GM23338 (cell line): ENCODE measurements around the gene ZIC5. TPM values are rescaled to one million over a fixed set of nuclear protein-coding genes. Genes with fewer than 3 reads are reported as not detected.

ENCODE experiments used
- ATAC-seq: fragments of 200-7000 bp; cut with Tn5 transposase; 3 replicates; pipeline ENCODE4 v1.9.1; 2020
- DNase-seq: peaks from one replicate; pipeline ENCODE4 v3.0.0-alpha.2; 2015; ENCODE audit warnings: low spot score
- H2AFZ ChIP-seq: fragments of 200-600 bp; sonication (generic); 2 replicates; pipeline ENCODE4 v1.8.0; 2016; ENCODE audit warnings: antibody characterized with exemption, mild to moderate bottlenecking, moderate library complexity
- H3F3A ChIP-seq: fragments of 200-600 bp; sonication (generic); replicated peaks from 2 replicates; pipeline ENCODE4 v1.8.0; 2017; ENCODE audit warnings: antibody characterized with exemption, mixed run types, low read depth
- H3K27ac ChIP-seq: fragments of 200-600 bp; sonication (generic); 2 replicates; pipeline ENCODE4 v1.6.1; 2016; ENCODE audit warnings: low read depth
- H3K27me3 ChIP-seq: fragments of 200-600 bp; sonication (generic); 2 replicates; pipeline ENCODE4 v1.8.0; 2016; ENCODE audit warnings: mild to moderate bottlenecking, mixed run types, moderate library complexity; ENCODE audit not compliant: insufficient read depth
- H3K36me3 ChIP-seq: fragments of 200-600 bp; sonication (generic); 2 replicates; pipeline ENCODE4 v1.8.0; 2016; ENCODE audit warnings: mild to moderate bottlenecking; ENCODE audit not compliant: insufficient read depth
- H3K4me1 ChIP-seq: fragments of 200-600 bp; sonication (generic); 2 replicates; pipeline ENCODE4 v1.8.0; 2016; ENCODE audit warnings: mild to moderate bottlenecking, moderate library complexity; ENCODE audit not compliant: insufficient read depth
- H3K4me2 ChIP-seq: fragments of 200-600 bp; sonication (generic); 2 replicates; pipeline ENCODE4 v1.7.1; 2017; ENCODE audit warnings: mixed run types
- H3K4me3 ChIP-seq: fragments of 200-600 bp; sonication (generic); 2 replicates; pipeline ENCODE4 v1.6.1; 2016; ENCODE audit warnings: mixed run types
- H3K79me2 ChIP-seq: fragments of 200-600 bp; sonication (generic); replicated peaks from 2 replicates; pipeline ENCODE4 v1.8.0; 2017; ENCODE audit warnings: mild to moderate bottlenecking; ENCODE audit not compliant: insufficient read depth
- H3K9me2 ChIP-seq: fragments of 200-600 bp; sonication (generic); 2 replicates; pipeline ENCODE4 v1.8.0; 2017; ENCODE audit not compliant: insufficient read depth
- H4K20me1 ChIP-seq: fragments of 200-600 bp; sonication (generic); replicated peaks from 2 replicates; pipeline ENCODE4 v1.8.0; 2017; ENCODE audit warnings: mild to moderate bottlenecking; ENCODE audit not compliant: insufficient read depth
- H3K27ac Mint-ChIP-seq: 2 replicates; pipeline ENCODE4 v1.8.0; 2020; ENCODE audit warnings: inconsistent platforms, mild to moderate bottlenecking, moderate library complexity, mixed read lengths
- H3K27me3 Mint-ChIP-seq: 3 replicates; pipeline ENCODE4 v1.8.0; 2022; ENCODE audit warnings: low read depth, mild to moderate bottlenecking, moderate library complexity, mixed read lengths, inconsistent platforms; ENCODE audit not compliant: insufficient read depth, poor library complexity
- H3K36me3 Mint-ChIP-seq: 3 replicates; pipeline ENCODE4 v1.8.0; 2021; ENCODE audit warnings: low read depth, mild to moderate bottlenecking, inconsistent platforms, moderate library complexity, mixed read lengths
- H3K4me1 Mint-ChIP-seq: 3 replicates; pipeline ENCODE4 v1.8.0; 2020; ENCODE audit warnings: mild to moderate bottlenecking, inconsistent platforms, mixed read lengths
- H3K4me3 Mint-ChIP-seq: 3 replicates; pipeline ENCODE4 v1.8.0; 2021; ENCODE audit warnings: moderate library complexity, mild to moderate bottlenecking, inconsistent platforms, mixed read lengths
- H3K9me3 Mint-ChIP-seq: 3 replicates; pipeline ENCODE4 v1.8.0; 2020; ENCODE audit warnings: moderate library complexity, mild to moderate bottlenecking, inconsistent platforms, mixed read lengths
- CREB1 ChIP-seq: fragments of 250-450 bp; sonication (Bioruptor Pico); IDR thresholded peaks from 2 replicates; pipeline ENCODE4 v1.5.0; 2020; ENCODE audit warnings: low read depth, mild to moderate bottlenecking, moderate library complexity
- EZH2 ChIP-seq: fragments of 200-600 bp; sonication (generic); IDR thresholded peaks from one replicate; pipeline ENCODE4 v1.8.0; 2017; ENCODE audit warnings: antibody characterized with exemption, mild to moderate bottlenecking, low read depth; ENCODE audit not compliant: unreplicated experiment
- EZH2phosphoT487 ChIP-seq: fragments of 200-600 bp; sonication (generic); IDR thresholded peaks from one replicate; pipeline ENCODE4 v1.8.1; 2018; ENCODE audit warnings: antibody characterized with exemption; ENCODE audit not compliant: unreplicated experiment
- JUNB ChIP-seq: IDR thresholded peaks from one replicate; pipeline ENCODE4 v1.6.1; 2016; ENCODE audit warnings: antibody characterized with exemption; ENCODE audit not compliant: unreplicated experiment
- NANOG ChIP-seq: IDR thresholded peaks from 2 replicates; pipeline ENCODE4 v1.6.1; 2016; ENCODE audit warnings: antibody characterized with exemption, borderline replicate concordance
- POLR2AphosphoS5 ChIP-seq: IDR thresholded peaks from 2 replicates; pipeline ENCODE4 v1.6.1; 2016; ENCODE audit warnings: antibody characterized with exemption, low read depth
- STAT1 ChIP-seq: IDR thresholded peaks from one replicate; pipeline ENCODE4 v1.6.1; 2016; ENCODE audit warnings: antibody characterized with exemption; ENCODE audit not compliant: unreplicated experiment
- ZNF114 ChIP-seq: fragments of 250-450 bp; sonication (Bioruptor Pico); IDR thresholded peaks from 2 replicates; pipeline ENCODE4 v1.5.0; 2020; ENCODE audit warnings: mild to moderate bottlenecking, moderate library complexity
- ZNF331 ChIP-seq: fragments of 250-450 bp; sonication (Bioruptor Pico); IDR thresholded peaks from 2 replicates; pipeline ENCODE4 v1.5.0; 2020; ENCODE audit warnings: low read depth, mild to moderate bottlenecking, moderate library complexity
- polyA plus RNA-seq: library from polyadenylated mRNA; unstranded; fragments of >200 nt; fragmentation: Nextera tagmentation; extraction: Ambion mirVana; gene quantifications from 2 replicates; pipeline ENCODE4 v1.2.1, GENCODE V29; 2016
- total RNA-seq: library from RNA; depleted of rRNA; stranded (reverse); fragments of >200 nt; shearing (Covaris generic); gene quantifications from 2 replicates; pipeline ENCODE4 v1.2.3, GENCODE V29; 2014
- TF ChIP-seq, protein P1 (sequence below): fragments of 250-450 bp; sonication (Bioruptor Pico); IDR thresholded peaks from 2 replicates; pipeline ENCODE4 v1.5.0; 2020; ENCODE audit warnings: mild to moderate bottlenecking, moderate library complexity
- TF ChIP-seq, protein P2 (sequence below): IDR thresholded peaks from 2 replicates; pipeline ENCODE4 v1.6.1; 2016; ENCODE audit warnings: antibody characterized with exemption
- TF ChIP-seq, protein P3 (sequence below): IDR thresholded peaks from one replicate; pipeline ENCODE4 v1.6.1; 2018; ENCODE audit warnings: antibody characterized with exemption; ENCODE audit not compliant: unreplicated experiment
- TF ChIP-seq, protein P4 (sequence below), 2 experiments: fragments of 200-600 bp in 1 of 2; sonication (generic) in 1 of 2; conservative IDR thresholded peaks; 2 replicates each; pipeline versions ENCODE4 v1.5.1 to v1.6.1; 2016 to 2017; ENCODE audit warnings: antibody characterized with exemption in 2 of 2, low read depth in 2 of 2, mild to moderate bottlenecking in 2 of 2, moderate library complexity in 1 of 2

The ZIC5 gene
- total and polyA plus RNA-seq, 2 experiments from 2014 or later, result 14.1 to 28.0 TPM

DNA sequence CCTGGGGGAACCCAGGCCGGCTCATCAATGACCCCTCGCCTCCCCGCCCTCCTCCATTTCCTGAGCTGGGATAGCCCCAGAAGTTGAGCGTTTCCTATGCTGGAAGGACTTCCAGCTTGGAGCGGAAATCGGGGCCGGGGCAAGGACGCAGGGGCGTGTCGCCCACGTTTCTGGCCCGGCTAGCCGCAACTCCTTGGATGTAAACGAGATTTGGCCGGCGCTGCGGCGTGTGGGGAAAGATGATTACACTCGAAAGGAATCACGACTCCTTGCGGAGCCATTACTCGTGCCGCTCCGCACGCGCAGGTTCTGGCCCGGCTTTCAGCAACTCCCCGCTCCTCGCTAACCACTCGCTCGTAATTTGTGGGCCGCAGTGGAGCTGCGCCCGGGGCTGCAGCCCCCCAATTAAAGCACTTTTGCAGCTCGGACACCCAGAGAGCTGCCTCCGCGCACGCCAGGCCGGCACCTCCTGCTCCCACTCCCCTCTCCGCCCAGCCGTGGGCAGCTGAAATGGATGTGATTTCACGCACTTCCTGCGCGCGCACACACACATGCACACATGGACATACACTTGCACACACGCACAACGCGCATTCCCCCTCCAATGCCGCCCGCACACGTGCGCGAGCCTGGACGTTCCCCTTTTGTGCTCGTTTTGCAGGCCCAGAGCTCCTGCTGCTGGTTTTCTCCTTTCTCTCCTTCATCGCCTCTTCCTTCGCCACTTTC, 15.7 kb downstream of the ZIC5 start:
- Mint-ChIP-seq H3K4me1 (peaks cover 40% of the 10 kb centered on the region), H3K27ac (no peak overlapping the region), H3K4me3 (peak overlapping the region; percentile 87), H3K9me3 (no peaks in the 10 kb centered on the region; the same call in 2 of the 3 replicates), H3K27me3 (peaks cover 77% of the 10 kb centered on the region), H3K36me3 (no peaks in the 10 kb centered on the region; the same call in 2 of the 3 replicates)
- H3K79me2 ChIP-seq, result no peaks in the 10 kb centered on the region
- H2AFZ ChIP-seq, result peak overlapping the region; percentile 98
- H3K36me3 ChIP-seq, result no peaks in the 10 kb centered on the region
- H3K4me2 ChIP-seq, result peak overlapping the region; percentile 98
- no peaks in the 10 kb centered on the region for H4K20me1 ChIP-seq
- no peak overlapping the region for H3K27ac ChIP-seq
- no peaks in the 10 kb centered on the region for H3K9me2 ChIP-seq
- H3K27me3 ChIP-seq, result peaks cover 79% of the 10 kb centered on the region
- TF ChIP-seq EZH2 (peak; percentile 73), EZH2phosphoT487 (peak; percentile 23), ZNF331 (CRISPR knock-in tag) (no peak), CREB1 (CRISPR knock-in tag) (no peak), ZNF114 (CRISPR knock-in tag) (no peak), STAT1 (no peak), NANOG (no peak), JUNB (no peak), POLR2AphosphoS5 (no peak)
- TF ChIP-seq, protein P1, sequence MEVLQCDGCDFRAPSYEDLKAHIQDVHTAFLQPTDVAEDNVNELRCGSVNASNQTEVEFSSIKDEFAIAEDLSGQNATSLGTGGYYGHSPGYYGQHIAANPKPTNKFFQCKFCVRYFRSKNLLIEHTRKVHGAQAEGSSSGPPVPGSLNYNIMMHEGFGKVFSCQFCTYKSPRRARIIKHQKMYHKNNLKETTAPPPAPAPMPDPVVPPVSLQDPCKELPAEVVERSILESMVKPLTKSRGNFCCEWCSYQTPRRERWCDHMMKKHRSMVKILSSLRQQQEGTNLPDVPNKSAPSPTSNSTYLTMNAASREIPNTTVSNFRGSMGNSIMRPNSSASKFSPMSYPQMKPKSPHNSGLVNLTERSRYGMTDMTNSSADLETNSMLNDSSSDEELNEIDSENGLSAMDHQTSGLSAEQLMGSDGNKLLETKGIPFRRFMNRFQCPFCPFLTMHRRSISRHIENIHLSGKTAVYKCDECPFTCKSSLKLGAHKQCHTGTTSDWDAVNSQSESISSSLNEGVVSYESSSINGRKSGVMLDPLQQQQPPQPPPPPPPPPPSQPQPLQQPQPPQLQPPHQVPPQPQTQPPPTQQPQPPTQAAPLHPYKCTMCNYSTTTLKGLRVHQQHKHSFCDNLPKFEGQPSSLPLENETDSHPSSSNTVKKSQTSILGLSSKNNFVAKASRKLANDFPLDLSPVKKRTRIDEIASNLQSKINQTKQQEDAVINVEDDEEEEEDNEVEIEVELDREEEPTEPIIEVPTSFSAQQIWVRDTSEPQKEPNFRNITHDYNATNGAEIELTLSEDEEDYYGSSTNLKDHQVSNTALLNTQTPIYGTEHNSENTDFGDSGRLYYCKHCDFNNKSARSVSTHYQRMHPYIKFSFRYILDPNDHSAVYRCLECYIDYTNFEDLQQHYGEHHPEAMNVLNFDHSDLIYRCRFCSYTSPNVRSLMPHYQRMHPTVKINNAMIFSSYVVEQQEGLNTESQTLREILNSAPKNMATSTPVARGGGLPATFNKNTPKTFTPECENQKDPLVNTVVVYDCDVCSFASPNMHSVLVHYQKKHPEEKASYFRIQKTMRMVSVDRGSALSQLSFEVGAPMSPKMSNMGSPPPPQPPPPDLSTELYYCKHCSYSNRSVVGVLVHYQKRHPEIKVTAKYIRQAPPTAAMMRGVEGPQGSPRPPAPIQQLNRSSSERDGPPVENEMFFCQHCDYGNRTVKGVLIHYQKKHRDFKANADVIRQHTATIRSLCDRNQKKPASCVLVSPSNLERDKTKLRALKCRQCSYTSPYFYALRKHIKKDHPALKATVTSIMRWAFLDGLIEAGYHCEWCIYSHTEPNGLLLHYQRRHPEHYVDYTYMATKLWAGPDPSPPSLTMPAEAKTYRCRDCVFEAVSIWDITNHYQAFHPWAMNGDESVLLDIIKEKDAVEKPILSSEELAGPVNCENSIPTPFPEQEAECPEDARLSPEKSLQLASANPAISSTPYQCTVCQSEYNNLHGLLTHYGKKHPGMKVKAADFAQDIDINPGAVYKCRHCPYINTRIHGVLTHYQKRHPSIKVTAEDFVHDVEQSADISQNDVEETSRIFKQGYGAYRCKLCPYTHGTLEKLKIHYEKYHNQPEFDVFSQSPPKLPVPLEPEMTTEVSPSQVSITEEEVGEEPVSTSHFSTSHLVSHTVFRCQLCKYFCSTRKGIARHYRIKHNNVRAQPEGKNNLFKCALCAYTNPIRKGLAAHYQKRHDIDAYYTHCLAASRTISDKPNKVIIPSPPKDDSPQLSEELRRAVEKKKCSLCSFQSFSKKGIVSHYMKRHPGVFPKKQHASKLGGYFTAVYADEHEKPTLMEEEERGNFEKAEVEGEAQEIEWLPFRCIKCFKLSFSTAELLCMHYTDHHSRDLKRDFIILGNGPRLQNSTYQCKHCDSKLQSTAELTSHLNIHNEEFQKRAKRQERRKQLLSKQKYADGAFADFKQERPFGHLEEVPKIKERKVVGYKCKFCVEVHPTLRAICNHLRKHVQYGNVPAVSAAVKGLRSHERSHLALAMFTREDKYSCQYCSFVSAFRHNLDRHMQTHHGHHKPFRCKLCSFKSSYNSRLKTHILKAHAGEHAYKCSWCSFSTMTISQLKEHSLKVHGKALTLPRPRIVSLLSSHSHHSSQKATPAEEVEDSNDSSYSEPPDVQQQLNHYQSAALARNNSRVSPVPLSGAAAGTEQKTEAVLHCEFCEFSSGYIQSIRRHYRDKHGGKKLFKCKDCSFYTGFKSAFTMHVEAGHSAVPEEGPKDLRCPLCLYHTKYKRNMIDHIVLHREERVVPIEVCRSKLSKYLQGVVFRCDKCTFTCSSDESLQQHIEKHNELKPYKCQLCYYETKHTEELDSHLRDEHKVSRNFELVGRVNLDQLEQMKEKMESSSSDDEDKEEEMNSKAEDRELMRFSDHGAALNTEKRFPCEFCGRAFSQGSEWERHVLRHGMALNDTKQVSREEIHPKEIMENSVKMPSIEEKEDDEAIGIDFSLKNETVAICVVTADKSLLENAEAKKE (CRISPR knock-in tag), result no peak
- TF ChIP-seq, protein P2, sequence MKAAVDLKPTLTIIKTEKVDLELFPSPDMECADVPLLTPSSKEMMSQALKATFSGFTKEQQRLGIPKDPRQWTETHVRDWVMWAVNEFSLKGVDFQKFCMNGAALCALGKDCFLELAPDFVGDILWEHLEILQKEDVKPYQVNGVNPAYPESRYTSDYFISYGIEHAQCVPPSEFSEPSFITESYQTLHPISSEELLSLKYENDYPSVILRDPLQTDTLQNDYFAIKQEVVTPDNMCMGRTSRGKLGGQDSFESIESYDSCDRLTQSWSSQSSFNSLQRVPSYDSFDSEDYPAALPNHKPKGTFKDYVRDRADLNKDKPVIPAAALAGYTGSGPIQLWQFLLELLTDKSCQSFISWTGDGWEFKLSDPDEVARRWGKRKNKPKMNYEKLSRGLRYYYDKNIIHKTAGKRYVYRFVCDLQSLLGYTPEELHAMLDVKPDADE, result 0 out of 2 replicates have a peak, but pooled peaks have one; percentile 53
- TF ChIP-seq, protein P3, sequence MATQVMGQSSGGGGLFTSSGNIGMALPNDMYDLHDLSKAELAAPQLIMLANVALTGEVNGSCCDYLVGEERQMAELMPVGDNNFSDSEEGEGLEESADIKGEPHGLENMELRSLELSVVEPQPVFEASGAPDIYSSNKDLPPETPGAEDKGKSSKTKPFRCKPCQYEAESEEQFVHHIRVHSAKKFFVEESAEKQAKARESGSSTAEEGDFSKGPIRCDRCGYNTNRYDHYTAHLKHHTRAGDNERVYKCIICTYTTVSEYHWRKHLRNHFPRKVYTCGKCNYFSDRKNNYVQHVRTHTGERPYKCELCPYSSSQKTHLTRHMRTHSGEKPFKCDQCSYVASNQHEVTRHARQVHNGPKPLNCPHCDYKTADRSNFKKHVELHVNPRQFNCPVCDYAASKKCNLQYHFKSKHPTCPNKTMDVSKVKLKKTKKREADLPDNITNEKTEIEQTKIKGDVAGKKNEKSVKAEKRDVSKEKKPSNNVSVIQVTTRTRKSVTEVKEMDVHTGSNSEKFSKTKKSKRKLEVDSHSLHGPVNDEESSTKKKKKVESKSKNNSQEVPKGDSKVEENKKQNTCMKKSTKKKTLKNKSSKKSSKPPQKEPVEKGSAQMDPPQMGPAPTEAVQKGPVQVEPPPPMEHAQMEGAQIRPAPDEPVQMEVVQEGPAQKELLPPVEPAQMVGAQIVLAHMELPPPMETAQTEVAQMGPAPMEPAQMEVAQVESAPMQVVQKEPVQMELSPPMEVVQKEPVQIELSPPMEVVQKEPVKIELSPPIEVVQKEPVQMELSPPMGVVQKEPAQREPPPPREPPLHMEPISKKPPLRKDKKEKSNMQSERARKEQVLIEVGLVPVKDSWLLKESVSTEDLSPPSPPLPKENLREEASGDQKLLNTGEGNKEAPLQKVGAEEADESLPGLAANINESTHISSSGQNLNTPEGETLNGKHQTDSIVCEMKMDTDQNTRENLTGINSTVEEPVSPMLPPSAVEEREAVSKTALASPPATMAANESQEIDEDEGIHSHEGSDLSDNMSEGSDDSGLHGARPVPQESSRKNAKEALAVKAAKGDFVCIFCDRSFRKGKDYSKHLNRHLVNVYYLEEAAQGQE, result no peak
- TF ChIP-seq, protein P4, sequence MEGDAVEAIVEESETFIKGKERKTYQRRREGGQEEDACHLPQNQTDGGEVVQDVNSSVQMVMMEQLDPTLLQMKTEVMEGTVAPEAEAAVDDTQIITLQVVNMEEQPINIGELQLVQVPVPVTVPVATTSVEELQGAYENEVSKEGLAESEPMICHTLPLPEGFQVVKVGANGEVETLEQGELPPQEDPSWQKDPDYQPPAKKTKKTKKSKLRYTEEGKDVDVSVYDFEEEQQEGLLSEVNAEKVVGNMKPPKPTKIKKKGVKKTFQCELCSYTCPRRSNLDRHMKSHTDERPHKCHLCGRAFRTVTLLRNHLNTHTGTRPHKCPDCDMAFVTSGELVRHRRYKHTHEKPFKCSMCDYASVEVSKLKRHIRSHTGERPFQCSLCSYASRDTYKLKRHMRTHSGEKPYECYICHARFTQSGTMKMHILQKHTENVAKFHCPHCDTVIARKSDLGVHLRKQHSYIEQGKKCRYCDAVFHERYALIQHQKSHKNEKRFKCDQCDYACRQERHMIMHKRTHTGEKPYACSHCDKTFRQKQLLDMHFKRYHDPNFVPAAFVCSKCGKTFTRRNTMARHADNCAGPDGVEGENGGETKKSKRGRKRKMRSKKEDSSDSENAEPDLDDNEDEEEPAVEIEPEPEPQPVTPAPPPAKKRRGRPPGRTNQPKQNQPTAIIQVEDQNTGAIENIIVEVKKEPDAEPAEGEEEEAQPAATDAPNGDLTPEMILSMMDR (conservative IDR thresholded peaks at IDR 0.05; ENCODE audit: low read depth in 2 of 2), result no peak
- peak overlapping the region; percentile 84 for H3K4me3 ChIP-seq
- ATAC-seq (peak; percentile 1), DNase-seq (peak; percentile 56)
- H3F3A ChIP-seq, result peaks cover 23% of the 10 kb centered on the region
- H3K4me1 ChIP-seq, result peaks cover 45% of the 10 kb centered on the region
